H1 (cell line): Measurements from ENCODE around the gene CLCA1. TPM values are rescaled to one million over a fixed set of nuclear protein-coding genes. Genes with fewer than 3 reads are reported as not detected.

Experiments used
- CHD7 ChIP-seq: fragments of 300-600 bp; sonication (generic); IDR thresholded peaks from 2 replicates; pipeline ENCODE4 v1.7.1; 2012; ENCODE audit warnings: low read length, moderate library complexity, mild to moderate bottlenecking, inconsistent platforms; ENCODE audit not compliant: insufficient replicate concordance
- polyA plus RNA-seq, 7 experiments: library from polyadenylated mRNA; depleted of rRNA in 3 of 7; stranded (reverse) in 5 of 7; unstranded in 2 of 7; fragments of >200 nt in 5 of 7; fragments of 200-250 nt in 2 of 7; gene quantifications; 1 replicate in 5 of 7; 2 replicates in 1 of 7; 4 replicates in 1 of 7; pipeline versions ENCODE4 v1.2.1 to v1.2.3, GENCODE V29; 2011 to 2013; ENCODE audit warnings: missing spikeins in 2 of 7, mixed read lengths in 2 of 7
- total RNA-seq: library from RNA; stranded (reverse); fragmentation: NEBNext Ultra II Directional; extraction: Animal tissue kit (Norgen Biotek cat#: 25700); gene quantifications from 2 replicates; pipeline ENCODE4 v1.2.1, GENCODE V29; 2021

Gene CLCA1
- total and polyA plus RNA-seq, 2 of the 8 experiments (the other 6 are each of a cell fraction or from before 2014, with no cell fraction given), result not detected

DNA sequence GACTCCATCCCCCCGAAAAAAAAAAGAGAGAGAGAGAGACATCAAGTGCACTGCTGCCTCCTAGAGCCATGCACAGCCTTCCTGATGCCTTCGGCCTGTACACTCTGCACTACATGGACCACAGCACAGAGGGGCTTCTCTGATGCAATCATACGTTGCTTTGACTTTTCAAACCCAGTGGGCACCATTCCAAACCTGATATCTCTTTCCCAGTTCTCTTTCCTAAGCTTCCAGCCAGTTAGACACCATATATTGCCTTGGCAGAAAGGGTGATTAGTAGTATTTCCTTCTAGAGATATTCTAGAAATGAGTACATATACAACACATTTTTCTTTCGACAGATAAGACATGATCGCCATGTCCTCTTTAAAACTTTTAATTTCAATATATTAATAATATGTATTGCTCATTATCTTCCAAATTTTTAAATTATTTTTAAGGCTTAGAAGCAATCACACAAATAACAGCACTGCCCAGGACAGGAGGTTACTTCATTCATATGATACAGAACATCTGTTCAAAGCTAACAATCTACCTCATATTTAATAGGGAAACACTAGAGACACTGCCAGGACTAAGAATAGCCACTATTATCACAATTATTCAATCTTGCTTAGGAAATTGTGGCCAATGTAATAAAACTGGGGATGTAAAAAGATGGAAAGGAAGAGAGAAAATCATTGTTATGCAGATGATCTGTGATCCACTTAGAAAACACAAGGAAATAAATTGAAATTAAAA, 9.9 kb downstream of the CLCA1 start (continued):
- no peak for TF ChIP-seq CHD7
